RWPE2 (cell line): ENCODE measurements around the gene HNRNPM.

Source experiments
- ATAC-seq: fragments of 200-7000 bp; cut with Tn5 transposase; 3 replicates; pipeline ENCODE4 v1.9.1; 2021; ENCODE audit warnings: low read depth
- DNase-seq: peaks from one replicate; pipeline ENCODE4 v3.0.0-alpha.2; 2020; ENCODE audit warnings: low spot score
- H3K27ac ChIP-seq: fragments of 450-650 bp; 2 replicates; pipeline ENCODE4 v1.5.1; 2017; ENCODE audit warnings: mild to moderate bottlenecking; ENCODE audit not compliant: poor library complexity, severe bottlenecking
- H3K27me3 ChIP-seq: fragments of 250-450 bp; sonication (Bioruptor Pico); 2 replicates; pipeline ENCODE4 v1.5.1; 2021; ENCODE audit warnings: mild to moderate bottlenecking, moderate library complexity; ENCODE audit not compliant: insufficient read depth, poor library complexity, severe bottlenecking
- H3K36me3 ChIP-seq: fragments of 250-450 bp; sonication (Bioruptor Pico); 2 replicates; pipeline ENCODE4 v1.5.1; 2020; ENCODE audit warnings: low read depth, mild to moderate bottlenecking, moderate library complexity
- H3K4me1 ChIP-seq: fragments of 250-450 bp; sonication (Bioruptor Pico); 2 replicates; pipeline ENCODE4 v1.5.1; 2021; ENCODE audit warnings: mild to moderate bottlenecking, moderate library complexity; ENCODE audit not compliant: insufficient read depth, poor library complexity, severe bottlenecking
- H3K4me3 ChIP-seq: fragments of 250-450 bp; sonication (Bioruptor Pico); 2 replicates; pipeline ENCODE4 v1.5.1; 2021; ENCODE audit warnings: mild to moderate bottlenecking, moderate library complexity; ENCODE audit not compliant: severe bottlenecking
- H3K9me3 ChIP-seq: fragments of 250-450 bp; sonication (Bioruptor Pico); 2 replicates; pipeline ENCODE4 v1.5.1; 2021; ENCODE audit warnings: mild to moderate bottlenecking, moderate library complexity; ENCODE audit not compliant: severe bottlenecking
- TF ChIP-seq, protein P1 (sequence below): fragments of 450-650 bp; IDR thresholded peaks from one replicate; pipeline ENCODE4 v1.5.1; 2017; ENCODE audit warnings: mild to moderate bottlenecking, moderate library complexity; ENCODE audit not compliant: poor library complexity, severe bottlenecking

HNRNPM gene

GRCh38 chr19:8426283-8426682 is 18.5 kb upstream of the HNRNPM start:
- Histone ChIP-seq H3K4me1 (peaks cover 9% of the 10 kb centered on the region), H3K27me3 (no peaks in the 10 kb centered on the region), H3K9me3 (no peaks in the 10 kb centered on the region), H3K27ac (no peak overlapping the region), H3K36me3 (no peaks in the 10 kb centered on the region), H3K4me3 (no peak overlapping the region)
- TF ChIP-seq, protein P1, sequence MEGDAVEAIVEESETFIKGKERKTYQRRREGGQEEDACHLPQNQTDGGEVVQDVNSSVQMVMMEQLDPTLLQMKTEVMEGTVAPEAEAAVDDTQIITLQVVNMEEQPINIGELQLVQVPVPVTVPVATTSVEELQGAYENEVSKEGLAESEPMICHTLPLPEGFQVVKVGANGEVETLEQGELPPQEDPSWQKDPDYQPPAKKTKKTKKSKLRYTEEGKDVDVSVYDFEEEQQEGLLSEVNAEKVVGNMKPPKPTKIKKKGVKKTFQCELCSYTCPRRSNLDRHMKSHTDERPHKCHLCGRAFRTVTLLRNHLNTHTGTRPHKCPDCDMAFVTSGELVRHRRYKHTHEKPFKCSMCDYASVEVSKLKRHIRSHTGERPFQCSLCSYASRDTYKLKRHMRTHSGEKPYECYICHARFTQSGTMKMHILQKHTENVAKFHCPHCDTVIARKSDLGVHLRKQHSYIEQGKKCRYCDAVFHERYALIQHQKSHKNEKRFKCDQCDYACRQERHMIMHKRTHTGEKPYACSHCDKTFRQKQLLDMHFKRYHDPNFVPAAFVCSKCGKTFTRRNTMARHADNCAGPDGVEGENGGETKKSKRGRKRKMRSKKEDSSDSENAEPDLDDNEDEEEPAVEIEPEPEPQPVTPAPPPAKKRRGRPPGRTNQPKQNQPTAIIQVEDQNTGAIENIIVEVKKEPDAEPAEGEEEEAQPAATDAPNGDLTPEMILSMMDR = no peak
- no peak for DNase-seq
- ATAC-seq = no peak

DNA sequence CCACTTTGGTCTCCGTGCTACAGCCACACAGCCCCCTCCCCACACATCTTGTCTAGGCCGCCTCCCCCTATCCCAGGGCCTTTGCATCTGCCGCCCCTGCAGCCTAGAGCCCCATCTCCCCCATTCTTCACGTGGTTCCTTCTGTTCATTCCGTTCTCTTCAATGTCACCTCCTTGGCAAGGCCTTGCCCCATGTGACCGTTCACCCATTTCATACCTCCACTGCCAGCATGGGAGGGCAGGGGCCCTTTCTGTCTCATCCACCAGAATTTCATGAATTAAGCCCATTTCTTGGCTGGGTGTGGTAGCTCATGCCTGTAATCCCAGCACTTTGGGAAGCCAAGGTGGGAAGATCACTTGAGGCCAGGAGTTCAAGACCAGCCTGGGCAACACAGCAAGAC is 15.7 kb upstream of the HNRNPM start:
- H3K27ac ChIP-seq = no peak overlapping the region
- no peaks in the 10 kb centered on the region for H3K36me3 ChIP-seq
- H3K9me3 ChIP-seq = no peaks in the 10 kb centered on the region
- H3K27me3 ChIP-seq = no peaks in the 10 kb centered on the region
- TF ChIP-seq, protein P1 = no peak
- no peak overlapping the region for H3K4me3 ChIP-seq
- no peak for ATAC-seq
- peaks cover 2% of the 10 kb centered on the region for H3K4me1 ChIP-seq
- DNase-seq = no peak

GRCh38 chr19:8429826-8430225 is 14.9 kb upstream of the HNRNPM start:
- no peaks in the 10 kb centered on the region for H3K4me1 ChIP-seq
- no peak for ATAC-seq
- H3K36me3 ChIP-seq = no peaks in the 10 kb centered on the region
- no peaks in the 10 kb centered on the region for H3K9me3 ChIP-seq
- DNase-seq = no peak
- H3K27ac ChIP-seq = no peak overlapping the region
- no peak overlapping the region for H3K4me3 ChIP-seq
- TF ChIP-seq, protein P1 = no peak
- no peaks in the 10 kb centered on the region for H3K27me3 ChIP-seq

- TF ChIP-seq, protein P1 = no peak
- Histone ChIP-seq H3K9me3 (no peaks in the 10 kb centered on the region), H3K27ac (no peak overlapping the region), H3K4me3 (no peak overlapping the region), H3K36me3 (no peaks in the 10 kb centered on the region), H3K27me3 (no peaks in the 10 kb centered on the region), H3K4me1 (no peaks in the 10 kb centered on the region)
- DNase-seq (no peak), ATAC-seq (no peak)
Measured at GRCh38 chr19:8430650-8431049, 14.1 kb upstream of the HNRNPM start.

DNA sequence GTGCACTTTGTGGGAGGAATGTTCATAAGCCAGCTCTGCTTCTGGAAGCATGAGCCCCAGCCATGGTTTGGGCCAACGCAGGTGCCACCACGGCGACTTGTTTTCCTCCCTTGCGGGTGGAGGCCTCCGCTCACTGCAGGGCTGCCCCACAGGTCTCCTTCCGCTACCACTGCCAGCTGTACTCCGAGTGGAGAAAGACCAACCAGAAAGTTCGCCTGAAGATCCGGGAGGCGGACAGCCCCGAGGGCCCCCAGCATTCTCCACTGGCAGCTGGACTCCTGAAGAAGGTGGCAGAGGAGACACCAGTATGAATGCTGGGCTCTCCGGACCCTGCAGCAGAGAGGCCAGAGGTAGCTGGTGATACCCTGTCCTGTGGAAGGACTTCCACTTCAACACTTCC is 6.5 kb upstream of the HNRNPM start:
- Histone ChIP-seq H3K27ac (no peak overlapping the region), H3K4me1 (no peaks in the 10 kb centered on the region), H3K9me3 (no peaks in the 10 kb centered on the region), H3K36me3 (no peaks in the 10 kb centered on the region), H3K4me3 (no peak overlapping the region), H3K27me3 (no peaks in the 10 kb centered on the region)
- no peak for DNase-seq
- ATAC-seq = no peak
- TF ChIP-seq, protein P1 = no peak
